ENCODE data around the gene APBB2.

DNA sequence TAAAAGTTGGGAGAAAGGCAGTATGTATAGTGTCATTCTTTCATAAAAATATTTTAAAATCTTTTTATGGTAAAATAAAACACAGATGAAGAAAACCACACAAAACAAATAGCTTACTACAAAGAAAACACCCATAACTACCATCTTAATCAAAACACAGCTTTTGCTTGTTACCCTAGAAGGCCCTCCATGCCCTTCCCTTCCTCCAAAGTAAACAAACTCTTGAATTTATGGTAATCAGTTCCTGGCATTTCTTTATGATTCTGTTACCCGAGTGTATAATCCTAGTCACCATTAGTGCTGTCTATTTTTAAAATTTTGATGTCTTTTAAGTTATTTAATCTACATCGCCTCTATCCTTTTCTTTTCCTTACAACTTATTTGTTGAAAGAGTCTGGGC lies 170.9 kb downstream of the APBB2 start:
- no peak for TF ChIP-seq POLR2A (IDR thresholded peaks at IDR 0.05; ENCODE audit: low read depth)
- no peak for TF ChIP-seq CTCF (IDR thresholded peaks at IDR 0.05)

Data from esophagus muscularis mucosa (tissue), 3 donors.